HepG2 (cell line): ENCODE results near the gene CBFA2T2. TPM values are rescaled to one million over a fixed set of nuclear protein-coding genes. Genes with fewer than 3 reads are reported as not detected.

Experiments used
- ATAC-seq: fragments of 200-7000 bp; cut with Tn5 transposase; 3 replicates; pipeline ENCODE4 v1.9.1; 2020; ENCODE audit warnings: mild to moderate bottlenecking, moderate library complexity
- BruUV-seq: library from RNA; stranded (reverse); fragments of 400-500 nt; replicated peaks from 2 replicates; lab custom pipeline; 2021; lab: Mats Ljungman, UMichigan
- CTCF ChIA-PET: fragments of 300-600 bp; formaldehyde crosslinking; extraction: SDS; loops from one replicate; lab custom pipeline; 2021; ENCODE audit warnings: low total read pairs, inconsistent platforms, low intra/inter-chr PET ratio; lab: Yijun Ruan, JAX
- POLR2A ChIA-PET: fragments of 350-600 bp; sonication (Branson Sonifier 250); formaldehyde crosslinking; loops from one replicate; lab custom pipeline; 2020; ENCODE audit warnings: antibody characterized with exemption, inconsistent platforms; lab: Yijun Ruan, JAX
- DNase-seq: peaks from one replicate; pipeline ENCODE4 v3.0.0-alpha.2; 2015; ENCODE audit warnings: low spot score
- FAIRE-seq: peaks from 3 replicates; lab custom pipeline; 2011; peaks lifted over from hg19 to GRCh38; lab: Jason Lieb, UNC
- H2AFZ ChIP-seq: one replicate; pipeline ENCODE4 v1.6.1; 2011; ENCODE audit warnings: low read length, inconsistent platforms
- H3K27ac ChIP-seq: fragments of 300-600 bp; 3 replicates; pipeline ENCODE4 v1.8.0; 2011; ENCODE audit warnings: mixed run types, mild to moderate bottlenecking, mixed read lengths, low read length, inconsistent platforms; ENCODE audit not compliant: insufficient read depth; ENCODE audit errors: extremely low read length
- H3K27me3 ChIP-seq, 2 experiments: fragments of 200-600 bp in 1 of 2; 2 replicates in 1 of 2; 3 replicates in 1 of 2; pipeline versions ENCODE4 v1.6.0 to v1.8.0; 2011; ENCODE audit warnings: low read length in 2 of 2, mild to moderate bottlenecking in 2 of 2, moderate library complexity in 2 of 2, inconsistent platforms in 1 of 2; ENCODE audit not compliant: insufficient read depth in 2 of 2, control insufficient read depth in 1 of 2
- H3K36me3 ChIP-seq, 2 experiments: fragments of 200-600 bp in 1 of 2; replicated peaks in 1 of 2; 2 replicates in 1 of 2; 3 replicates in 1 of 2; pipeline versions ENCODE4 v1.5.1 to v1.8.0; 2011; ENCODE audit warnings: low read length in 2 of 2, inconsistent platforms in 1 of 2; ENCODE audit not compliant: insufficient read depth in 2 of 2, control insufficient read depth in 1 of 2
- H3K4me1 ChIP-seq: 2 replicates; pipeline ENCODE4 v1.5.1; 2012; ENCODE audit warnings: low read length, inconsistent platforms; ENCODE audit not compliant: insufficient read depth
- H3K4me2 ChIP-seq: 2 replicates; pipeline ENCODE4 v1.6.0; 2011; ENCODE audit warnings: low read depth, low read length, inconsistent platforms
- H3K4me3 ChIP-seq, 3 experiments: fragments of 200-600 bp in 1 of 3; sonication (generic), shearing (Covaris generic) in 1 of 3; replicated peaks in 1 of 3; 2 replicates each; pipeline ENCODE4 v1.5.1; 2011 to 2016; ENCODE audit warnings: low read length in 3 of 3, inconsistent platforms in 2 of 3, low read depth in 2 of 3, mild to moderate bottlenecking in 2 of 3, control low read depth in 1 of 3, mixed read lengths in 1 of 3; ENCODE audit not compliant: insufficient read depth in 1 of 3
- H3K79me2 ChIP-seq: one replicate; pipeline ENCODE4 v1.6.1; 2011; ENCODE audit warnings: low read length, inconsistent platforms; ENCODE audit not compliant: insufficient read depth
- H3K9ac ChIP-seq: 2 replicates; pipeline ENCODE4 v1.6.0; 2011; ENCODE audit warnings: mild to moderate bottlenecking, low read depth, low read length, inconsistent platforms; ENCODE audit not compliant: insufficient read depth
- H3K9me3 ChIP-seq: 2 replicates; pipeline ENCODE4 v1.5.1; 2012; ENCODE audit warnings: mild to moderate bottlenecking, low read length
- H4K20me1 ChIP-seq: 2 replicates; pipeline ENCODE4 v1.6.0; 2011; ENCODE audit warnings: inconsistent platforms, mild to moderate bottlenecking, low read length, moderate library complexity; ENCODE audit not compliant: insufficient read depth
- AGO2 ChIP-seq: fragments of 200-400 bp; formaldehyde crosslinking; optimal IDR thresholded peaks from 2 replicates; pipeline ENCODE3; 2017; ENCODE audit warnings: mild to moderate bottlenecking, low read depth, low read length, moderate library complexity
- CSRNP1 ChIP-seq: sonication (generic); formaldehyde crosslinking; IDR thresholded peaks from 2 replicates; pipeline ENCODE4 v1.8.1; 2023; ENCODE audit warnings: mild to moderate bottlenecking, missing genetic modification reagents
- GLI4 ChIP-seq: sonication (generic); formaldehyde crosslinking; IDR thresholded peaks from 2 replicates; pipeline ENCODE4 v1.5.1; 2020; ENCODE audit warnings: missing genetic modification reagents, mild to moderate bottlenecking, moderate library complexity, borderline replicate concordance
- MTF1 ChIP-seq: sonication (generic); formaldehyde crosslinking; IDR thresholded peaks from 2 replicates; pipeline ENCODE4 v1.5.0; 2020; ENCODE audit warnings: missing genetic modification reagents
- MYC ChIP-seq: sonication (generic); formaldehyde crosslinking; IDR thresholded peaks from 2 replicates; pipeline ENCODE4 v1.9.0; 2021; ENCODE audit warnings: missing genetic modification reagents, borderline replicate concordance
- NRL ChIP-seq: sonication (generic); formaldehyde crosslinking; IDR thresholded peaks from 2 replicates; pipeline ENCODE4 v1.5.0; 2020; ENCODE audit warnings: missing genetic modification reagents, mild to moderate bottlenecking, moderate library complexity, borderline replicate concordance
- RBM22 ChIP-seq: fragments of 200-400 bp; formaldehyde crosslinking; optimal IDR thresholded peaks from 2 replicates; pipeline ENCODE3; 2017; ENCODE audit warnings: mild to moderate bottlenecking, low read length, moderate library complexity
- REST ChIP-seq, 2 experiments: IDR thresholded peaks; 2 replicates each; pipeline ENCODE4 v1.6.1; 2011 to 2012; ENCODE audit warnings: low read length in 2 of 2, borderline replicate concordance in 1 of 2, low read depth in 1 of 2, mild to moderate bottlenecking in 1 of 2, moderate library complexity in 1 of 2
- RFX3 ChIP-seq: IDR thresholded peaks from 2 replicates; pipeline ENCODE4 v1.6.1; 2016; ENCODE audit warnings: missing biosample characterization, missing genetic modification reagents
- SRSF9 ChIP-seq: fragments of 200-400 bp; formaldehyde crosslinking; IDR thresholded peaks from 2 replicates; pipeline ENCODE4 v1.6.1; 2018; ENCODE audit warnings: borderline replicate concordance, mild to moderate bottlenecking, low read depth, low read length; ENCODE audit not compliant: insufficient read depth, poor library complexity, severe bottlenecking
- YEATS2 ChIP-seq: sonication (generic); formaldehyde crosslinking; IDR thresholded peaks from 2 replicates; pipeline ENCODE4 v1.4.0; 2020; ENCODE audit warnings: missing genetic modification reagents, borderline replicate concordance
- ZNF225 ChIP-seq: sonication (generic); formaldehyde crosslinking; IDR thresholded peaks from 2 replicates; pipeline ENCODE4 v1.4.0; 2020; ENCODE audit warnings: mild to moderate bottlenecking, missing genetic modification reagents
- ZNF7 ChIP-seq: IDR thresholded peaks from 2 replicates; pipeline ENCODE4 v1.6.1; 2016; ENCODE audit warnings: missing biosample characterization, missing genetic modification reagents
- ZNF747 ChIP-seq: sonication (generic); formaldehyde crosslinking; IDR thresholded peaks from 2 replicates; pipeline ENCODE4 v1.8.1; 2023; ENCODE audit warnings: missing genetic modification reagents, mild to moderate bottlenecking, borderline replicate concordance
- ZNF768 ChIP-seq: sonication (generic); formaldehyde crosslinking; IDR thresholded peaks from 2 replicates; pipeline ENCODE4 v1.4.0; 2020; ENCODE audit warnings: missing genetic modification reagents
- ZNF891 ChIP-seq: sonication (generic); formaldehyde crosslinking; IDR thresholded peaks from 2 replicates; pipeline ENCODE4 v1.5.0; 2020; ENCODE audit warnings: mild to moderate bottlenecking, missing genetic modification reagents
- WGBS: methylation state at CpG from one replicate; pipeline ENCODE4 v1.1.6; 2017; ENCODE audit warnings: low lambda C conversion rate; 5-methylcytosine and 5-hydroxymethylcytosine counted together
- in situ Hi-C: cut with HindIII; loops from 2 replicates; pipeline ENCODE4 v1.10.0; 2017; ENCODE audit warnings: low pct_unique_long_range_greater_than_20kb; ENCODE audit not compliant: extremely low pct_ligation_motif_present
- intact Hi-C: fragments of 100-400 bp; cut with micrococcal nuclease; formaldehyde crosslinking; loops from one replicate; pipeline ENCODE4 v1.10.0; 2022; ENCODE audit not compliant: unreplicated experiment
- polyA plus RNA-seq, 8 experiments: library from polyadenylated mRNA; depleted of rRNA in 3 of 8; stranded (reverse) in 7 of 8; unstranded in 1 of 8; fragments of >200 nt; fragmentation: Illumina TruSeq in 4 of 8; extraction: Trizol in 4 of 8; gene quantifications; 2 replicates each; pipeline versions ENCODE4 v1.2.1 to v1.2.3, GENCODE V29; 2011 to 2016; ENCODE audit warnings: low read depth in 4 of 8, missing spikeins in 1 of 8, mixed read lengths in 1 of 8; ENCODE audit not compliant: insufficient read depth in 1 of 8
- total RNA-seq, 5 experiments: library from RNA; depleted of rRNA; stranded (reverse); fragments of >200 nt; fragmentation: Illumina TruSeq; extraction: Trizol; gene quantifications; 2 replicates each; pipeline ENCODE4 v1.2.3, GENCODE V29; 2016; ENCODE audit warnings: low read depth in 1 of 5
- TF ChIP-seq, protein P1 (sequence below): sonication (generic); formaldehyde crosslinking; IDR thresholded peaks from 2 replicates; pipeline ENCODE4 v1.4.0; 2020; ENCODE audit warnings: mild to moderate bottlenecking, missing genetic modification reagents

CBFA2T2 gene
- total and polyA plus RNA-seq, 2 of the 13 experiments (the other 11 are each of a cell fraction or from before 2014, with no cell fraction given), result 6.3 to 21.2 TPM

DNA sequence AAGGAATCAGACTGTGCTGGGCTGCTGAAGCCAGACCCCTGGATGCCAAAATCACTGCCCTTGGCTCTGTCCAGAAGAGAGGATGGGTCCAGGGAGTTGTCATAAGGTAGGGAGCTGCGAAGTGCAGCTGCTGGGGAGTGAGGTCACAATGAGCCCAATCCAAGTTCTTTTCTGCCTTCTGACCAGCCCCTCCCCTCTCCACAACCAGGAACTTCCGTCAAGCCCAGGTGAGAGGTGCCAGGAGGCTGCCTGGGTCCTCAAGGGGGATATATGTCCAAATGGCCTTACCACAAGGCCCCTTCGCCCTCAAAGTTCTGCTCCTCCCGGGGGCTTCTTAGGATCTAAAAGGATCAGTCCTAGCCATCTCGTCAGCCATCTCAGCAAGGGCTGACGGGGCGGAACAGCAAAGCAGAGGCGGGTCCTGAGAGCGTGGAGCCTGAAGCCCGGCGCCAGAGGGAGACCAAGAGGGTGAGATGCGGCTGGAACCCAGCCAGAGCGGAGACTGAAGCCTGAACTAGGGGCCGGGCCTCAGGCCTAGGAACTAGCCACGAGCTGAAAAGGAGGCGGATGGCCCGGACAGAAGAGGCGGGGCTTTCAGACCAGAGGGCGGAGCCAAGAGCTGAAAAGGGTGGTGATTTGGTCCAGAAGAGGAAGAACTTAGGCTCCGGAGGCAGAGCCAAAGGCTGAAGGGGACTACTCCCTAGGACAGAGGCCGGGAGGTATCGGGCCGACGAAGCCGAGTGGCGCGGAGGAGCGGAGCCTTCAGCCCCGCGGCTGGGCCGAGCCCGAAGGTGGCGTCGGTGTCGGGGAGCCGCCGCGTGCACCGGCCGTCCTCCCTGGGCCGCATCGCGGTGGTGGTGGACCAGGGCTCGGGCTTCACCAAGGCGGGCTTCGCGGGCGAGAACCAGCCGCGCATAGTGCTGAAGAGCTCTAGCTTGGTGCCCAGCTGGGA lies 176.7 kb downstream of the CBFA2T2 start, which contains the start of gene ACTL10:
ACTL10 (plus strand) TSS at position 651 of the 952 bp plus-strand sequence. CDS start 555 bp downstream, outside the sequence.
- DNase-seq, result no peak
- H2AFZ ChIP-seq, result no peak within 1 kb of the TSS
- 98% methylated on average over 50 of the region's 50 CpGs for WGBS

More for the DNA sequence above, 176.7 kb downstream of the CBFA2T2 start, which contains the start of gene ACTL10:
- Histone ChIP-seq H3K4me1 (peaks cover 48% of the 10 kb centered on the region), H3K27ac (no peak within 1 kb of the TSS), H3K79me2 (peaks cover 9% of the 10 kb centered on the region), H3K9ac (no peak within 1 kb of the TSS), H3K4me2 (no peak within 1 kb of the TSS), H3K36me3 (peaks cover 18 to 35% of the 10 kb centered on the region in 2 experiments), H3K27me3 (no peaks in the 10 kb centered on the region; a peak in 1 of 5 replicates), H4K20me1 (0 out of 2 replicates have a peak, but pooled peaks cover 1% of the 10 kb centered on the region), H3K4me3 (no peak within 1 kb of the TSS), H3K9me3 (no peaks in the 10 kb centered on the region)
- FAIRE-seq, result no peak
- intact Hi-C loops (no loop called here), in situ Hi-C loops (no loop called here)
- ChIA-PET POLR2A (interaction anchor here (1.0 to 3.7 kb wide), 3 partner anchors 8 to 177 kb away, joined by 3 to 15 read pairs (median 5); partner anchors contain the start of genes CBFA2T2 and ZNF341), CTCF (interaction anchor here (0.7 to 1.9 kb wide), 2 partner anchors 209 to 464 kb away, joined by 3 to 14 read pairs; no protein-coding TSS in a partner anchor)
- no peak for ATAC-seq
- BruUV-seq, result no TSS peak
- TF ChIP-seq AGO2 (peak; percentile 82), ZNF747 (CRISPR knock-in tag) (no peak), SRSF9 (no peak), REST (IDR thresholded peaks at IDR 0.05; ENCODE audit: borderline replicate concordance in 1 of 2, low read depth in 1 of 2, low read length in 2 of 2) (no peak), GLI4 (CRISPR knock-in tag) (no peak), ZNF768 (CRISPR knock-in tag) (0 out of 2 replicates have a peak, but pooled peaks have one; percentile 7), NRL (CRISPR knock-in tag) (peak; percentile 76; the same call in 1 of the 2 replicates), RBM22 (peak; percentile 52), CSRNP1 (no peak), YEATS2 (no peak), RFX3 (CRISPR knock-in tag) (no peak), ZNF7 (no peak), MTF1 (CRISPR knock-in tag) (no peak), ZNF891 (peak; percentile 81; the same call in 1 of the 2 replicates), ZNF225 (CRISPR knock-in tag) (0 out of 2 replicates have a peak, but pooled peaks have one; percentile 13), MYC (CRISPR knock-in tag) (0 out of 2 replicates have a peak, but pooled peaks have one; percentile 30)
- TF ChIP-seq, protein P1, sequence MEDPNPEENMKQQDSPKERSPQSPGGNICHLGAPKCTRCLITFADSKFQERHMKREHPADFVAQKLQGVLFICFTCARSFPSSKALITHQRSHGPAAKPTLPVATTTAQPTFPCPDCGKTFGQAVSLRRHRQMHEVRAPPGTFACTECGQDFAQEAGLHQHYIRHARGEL (CRISPR knock-in tag), result no peak
- TF ChIP-seq, all 625 proteins: peak for 7
